SK-N-SH treated with all-trans-retinoic acid at 6 μM for 48 hours (cell line): Measurements from ENCODE around the gene SLC37A2.
A peak's percentile ranks its signal among the peaks of the same experiment; 100 is the strongest.

Experiments used
- ATAC-seq: fragments of 200-7000 bp; cut with Tn5 transposase; 3 replicates; pipeline ENCODE4 v1.9.1; 2020; ENCODE audit warnings: mild to moderate bottlenecking, moderate library complexity
- ARNTL ChIP-seq: fragments of 450-650 bp; formaldehyde crosslinking; IDR thresholded peaks from 2 replicates; pipeline ENCODE4 v1.5.0; 2020; ENCODE audit warnings: low read depth, mild to moderate bottlenecking, moderate library complexity, borderline replicate concordance
- BACH2 ChIP-seq: fragments of 250-450 bp; sonication (Bioruptor Pico); IDR thresholded peaks from 2 replicates; pipeline ENCODE4 v1.9.0; 2021; ENCODE audit warnings: mild to moderate bottlenecking, borderline replicate concordance
- CREB5 ChIP-seq: fragments of 250-450 bp; sonication (Bioruptor Pico); IDR thresholded peaks from 2 replicates; pipeline ENCODE4 v1.5.1; 2020; ENCODE audit warnings: low read depth, mild to moderate bottlenecking, moderate library complexity
- CSDC2 ChIP-seq: fragments of 250-450 bp; sonication (Bioruptor Pico); IDR thresholded peaks from 2 replicates; pipeline ENCODE4 v1.5.0; 2020; ENCODE audit warnings: mild to moderate bottlenecking, moderate library complexity
- CSRNP3 ChIP-seq: fragments of 250-450 bp; sonication (Bioruptor Pico); IDR thresholded peaks from 2 replicates; pipeline ENCODE4 v1.5.1; 2021; ENCODE audit warnings: mild to moderate bottlenecking, moderate library complexity
- ESRRG ChIP-seq: fragments of 250-450 bp; sonication (Bioruptor Pico); IDR thresholded peaks from 2 replicates; pipeline ENCODE4 v1.6.1; 2021; ENCODE audit warnings: mild to moderate bottlenecking
- ISL1 ChIP-seq: fragments of 250-450 bp; sonication (Bioruptor Pico); IDR thresholded peaks from 2 replicates; pipeline ENCODE4 v2.1.2; 2022; ENCODE audit warnings: mild to moderate bottlenecking, moderate library complexity
- OSR1 ChIP-seq: fragments of 250-450 bp; sonication (Bioruptor Pico); IDR thresholded peaks from 2 replicates; pipeline ENCODE4 v1.8.0; 2022; ENCODE audit warnings: moderate library complexity, mild to moderate bottlenecking, inconsistent platforms
- PATZ1 ChIP-seq: fragments of 250-450 bp; sonication (Bioruptor Pico); IDR thresholded peaks from 2 replicates; pipeline ENCODE4 v1.8.0; 2020; ENCODE audit warnings: mild to moderate bottlenecking, moderate library complexity, borderline replicate concordance
- POU6F1 ChIP-seq: fragments of 250-450 bp; sonication (Bioruptor Pico); IDR thresholded peaks from 2 replicates; pipeline ENCODE4 v1.8.0; 2021; ENCODE audit warnings: low read depth, mild to moderate bottlenecking, moderate library complexity, borderline replicate concordance
- PPARA ChIP-seq: fragments of 250-450 bp; sonication (Bioruptor Pico); IDR thresholded peaks from 2 replicates; pipeline ENCODE4 v1.5.0; 2020; ENCODE audit warnings: mild to moderate bottlenecking, borderline replicate concordance
- RARB ChIP-seq: fragments of 250-450 bp; sonication (Bioruptor Pico); IDR thresholded peaks from 2 replicates; pipeline ENCODE4 v1.8.0; 2021; ENCODE audit warnings: mild to moderate bottlenecking, moderate library complexity
- SNAI2 ChIP-seq: fragments of 250-450 bp; sonication (Bioruptor Pico); IDR thresholded peaks from 2 replicates; pipeline ENCODE4 v1.5.0; 2020; ENCODE audit warnings: mild to moderate bottlenecking, moderate library complexity
- TOX ChIP-seq: fragments of 250-450 bp; sonication (Bioruptor Pico); IDR thresholded peaks from 2 replicates; pipeline ENCODE4 v1.8.0; 2021; ENCODE audit warnings: mild to moderate bottlenecking, moderate library complexity, borderline replicate concordance
- TSHZ2 ChIP-seq: fragments of 250-450 bp; sonication (Bioruptor Pico); IDR thresholded peaks from 2 replicates; pipeline ENCODE4 v1.5.0; 2020; ENCODE audit warnings: mild to moderate bottlenecking, moderate library complexity
- ZC3H10 ChIP-seq: fragments of 250-450 bp; sonication (Bioruptor Pico); IDR thresholded peaks from 2 replicates; pipeline ENCODE4 v1.5.1; 2021; ENCODE audit warnings: mild to moderate bottlenecking, moderate library complexity
- ZFP3 ChIP-seq: fragments of 250-450 bp; sonication (Bioruptor Pico); IDR thresholded peaks from 2 replicates; pipeline ENCODE4 v1.5.0; 2020; ENCODE audit warnings: mild to moderate bottlenecking, moderate library complexity
- ZFP30 ChIP-seq: fragments of 450-650 bp; formaldehyde crosslinking; IDR thresholded peaks from 2 replicates; pipeline ENCODE4 v1.5.0; 2022; ENCODE audit warnings: mild to moderate bottlenecking, moderate library complexity
- ZNF565 ChIP-seq: fragments of 450-650 bp; formaldehyde crosslinking; conservative IDR thresholded peaks from 2 replicates; pipeline ENCODE4 v1.5.0; 2020; ENCODE audit warnings: low read depth, mild to moderate bottlenecking, moderate library complexity
- ZNF70 ChIP-seq: fragments of 450-650 bp; formaldehyde crosslinking; IDR thresholded peaks from 2 replicates; pipeline ENCODE4 v1.5.0; 2020; ENCODE audit warnings: mild to moderate bottlenecking, moderate library complexity
- ZNF8 ChIP-seq: fragments of 450-650 bp; formaldehyde crosslinking; IDR thresholded peaks from 2 replicates; pipeline ENCODE4 v1.5.0; 2020; ENCODE audit warnings: mild to moderate bottlenecking, moderate library complexity

Gene SLC37A2

GRCh38 chr11:125102510-125102909 lies 39.4 kb downstream of the SLC37A2 start:
- no peak for ATAC-seq
- TF ChIP-seq OSR1 = no peak

GRCh38 chr11:125105926-125106325 lies 42.8 kb downstream of the SLC37A2 start:
- ATAC-seq = no peak
- TF ChIP-seq CSDC2 (CRISPR knock-in tag) (no peak), TSHZ2 (CRISPR knock-in tag) (no peak), CREB5 (CRISPR knock-in tag) (no peak), ZNF8 (no peak), ZNF565 (no peak), OSR1 (no peak), CSRNP3 (no peak), ZFP3 (CRISPR knock-in tag) (no peak), ZNF70 (CRISPR knock-in tag) (no peak), TOX (CRISPR knock-in tag) (no peak), BACH2 (CRISPR knock-in tag) (no peak), RARB (CRISPR knock-in tag) (no peak), SNAI2 (CRISPR knock-in tag) (no peak), ZFP30 (CRISPR knock-in tag) (no peak), ARNTL (CRISPR knock-in tag) (no peak), PPARA (no peak), POU6F1 (no peak)
- TF ChIP-seq, all 23 proteins: peak for 0

GRCh38 chr11:125108469-125108868 lies 45.4 kb downstream of the SLC37A2 start:
- no peak for ATAC-seq
- TF ChIP-seq ISL1 = peak; percentile 76
- TF ChIP-seq PATZ1 (CRISPR knock-in tag) = no peak
- TF ChIP-seq ZNF565 = no peak
- no peak for TF ChIP-seq SNAI2 (CRISPR knock-in tag)
- TF ChIP-seq ZFP3 (CRISPR knock-in tag) = no peak
- TF ChIP-seq PPARA = no peak

GRCh38 chr11:125110506-125110905 lies 47.4 kb downstream of the SLC37A2 start:
- TF ChIP-seq ZC3H10 (no peak), ESRRG (no peak), ZFP3 (CRISPR knock-in tag) (no peak), RARB (CRISPR knock-in tag) (no peak), PPARA (no peak), ARNTL (CRISPR knock-in tag) (no peak), ZNF70 (CRISPR knock-in tag) (no peak)
- ATAC-seq = no peak
